IMR-90 (cell line): ENCODE data around the gene DTX1. TPM values are rescaled to one million over a fixed set of nuclear protein-coding genes. Genes with fewer than 3 reads are reported as not detected.

Source experiments
- ATAC-seq: fragments of 200-7000 bp; cut with Tn5 transposase; 2 replicates; pipeline ENCODE4 v1.9.1; 2020; ENCODE audit warnings: low read depth, mild to moderate bottlenecking, moderate library complexity
- BruUV-seq: library from RNA; stranded (reverse); fragments of 400-500 nt; replicated peaks from 2 replicates; lab custom pipeline; 2021; lab: Mats Ljungman, UMichigan
- CTCF ChIA-PET: fragments of 300-600 bp; formaldehyde crosslinking; extraction: SDS; loops from one replicate; lab custom pipeline; 2021; ENCODE audit warnings: antibody characterized with exemption; lab: Yijun Ruan, JAX
- POLR2A ChIA-PET: fragments of 300-600 bp; sonication (Branson Sonifier 250); formaldehyde crosslinking; loops from one replicate; lab custom pipeline; 2022; ENCODE audit warnings: antibody characterized with exemption; ENCODE audit not compliant: unreplicated experiment; lab: Charles Lee
- DNase-seq: peaks from one replicate; pipeline ENCODE4 v3.0.0; 2013
- H2AFZ ChIP-seq: replicated peaks from 2 replicates; pipeline ENCODE3; 2013; ENCODE audit warnings: low read length, mild to moderate bottlenecking; ENCODE audit not compliant: poor library complexity
- H2AK5ac ChIP-seq: 2 replicates; pipeline ENCODE4 v1.6.1; 2013; ENCODE audit warnings: low read depth, low read length, inconsistent platforms
- H2AK9ac ChIP-seq: replicated peaks from 2 replicates; pipeline ENCODE3; 2013; ENCODE audit warnings: mild to moderate bottlenecking, low read depth, low read length, moderate library complexity; ENCODE audit not compliant: poor library complexity
- H2BK120ac ChIP-seq: 2 replicates; pipeline ENCODE4 v1.6.1; 2013; ENCODE audit warnings: low read depth, low read length, inconsistent platforms
- H2BK15ac ChIP-seq: 3 replicates; pipeline ENCODE4 v1.6.1; 2013; ENCODE audit warnings: low read depth, low read length, inconsistent platforms
- H2BK20ac ChIP-seq: 2 replicates; pipeline ENCODE4 v1.6.1; 2013; ENCODE audit warnings: low read depth, mild to moderate bottlenecking, inconsistent platforms, low read length, moderate library complexity
- H2BK5ac ChIP-seq: 2 replicates; pipeline ENCODE4 v1.6.1; 2013; ENCODE audit warnings: mild to moderate bottlenecking, low read depth, low read length, inconsistent platforms; ENCODE audit not compliant: poor library complexity, severe bottlenecking
- H3K14ac ChIP-seq: replicated peaks from 2 replicates; pipeline ENCODE4 v1.6.1; 2013; ENCODE audit warnings: low read depth, low read length, inconsistent platforms
- H3K18ac ChIP-seq: 2 replicates; pipeline ENCODE4 v1.6.1; 2013; ENCODE audit warnings: low read depth, low read length, control low read depth
- H3K23ac ChIP-seq: 2 replicates; pipeline ENCODE4 v1.6.1; 2013; ENCODE audit warnings: low read depth, low read length, inconsistent platforms
- H3K27ac ChIP-seq: 2 replicates; pipeline ENCODE4 v1.5.1; 2013; ENCODE audit warnings: mild to moderate bottlenecking, control low read depth, low read length; ENCODE audit not compliant: insufficient read depth
- H3K27me3 ChIP-seq: 2 replicates; pipeline ENCODE4 v1.6.1; 2013; ENCODE audit warnings: low read length; ENCODE audit not compliant: control insufficient read depth, insufficient read depth
- H3K36me3 ChIP-seq: 2 replicates; pipeline ENCODE4 v1.6.1; 2013; ENCODE audit warnings: low read length, mixed read lengths; ENCODE audit not compliant: control insufficient read depth, insufficient read depth
- H3K4ac ChIP-seq: 2 replicates; pipeline ENCODE4 v1.6.1; 2013; ENCODE audit warnings: low read depth, low read length, inconsistent platforms
- H3K4me1 ChIP-seq: 2 replicates; pipeline ENCODE4 v1.6.1; 2013; ENCODE audit warnings: low read length, mixed read lengths; ENCODE audit not compliant: control insufficient read depth, insufficient read depth
- H3K4me2 ChIP-seq: 2 replicates; pipeline ENCODE4 v1.6.1; 2013; ENCODE audit warnings: low read depth, mild to moderate bottlenecking, control low read depth, low read length, moderate library complexity
- H3K4me3 ChIP-seq: 2 replicates; pipeline ENCODE4 v1.5.1; 2013; ENCODE audit warnings: low read depth, mild to moderate bottlenecking, control low read depth, low read length, moderate library complexity; ENCODE audit not compliant: insufficient read depth
- H3K56ac ChIP-seq: 2 replicates; pipeline ENCODE4 v1.6.1; 2013; ENCODE audit warnings: low read length, inconsistent platforms; ENCODE audit not compliant: insufficient read depth; ENCODE audit errors: extremely low read depth
- H3K79me1 ChIP-seq, 2 experiments: 2 replicates each; pipeline ENCODE4 v1.6.1; 2013; ENCODE audit warnings: low read length in 2 of 2, inconsistent platforms in 1 of 2, low read depth in 1 of 2
- H3K9ac ChIP-seq: 2 replicates; pipeline ENCODE4 v1.6.1; 2013; ENCODE audit warnings: low read depth, low read length, control low read depth
- H3K9me1 ChIP-seq: 2 replicates; pipeline ENCODE4 v1.6.1; 2013; ENCODE audit warnings: low read length, inconsistent platforms; ENCODE audit not compliant: insufficient read depth
- H3K9me3 ChIP-seq: 2 replicates; pipeline ENCODE4 v1.6.1; 2013; ENCODE audit warnings: low read length; ENCODE audit not compliant: control insufficient read depth, insufficient read depth
- H4K20me1 ChIP-seq: 2 replicates; pipeline ENCODE4 v1.6.1; 2013; ENCODE audit warnings: low read length, inconsistent platforms; ENCODE audit not compliant: insufficient read depth
- H4K5ac ChIP-seq: 2 replicates; pipeline ENCODE4 v1.6.1; 2013; ENCODE audit warnings: mild to moderate bottlenecking, low read depth, low read length, control low read depth
- H4K8ac ChIP-seq, 2 experiments: 2 replicates each; pipeline ENCODE4 v1.6.1; 2013; ENCODE audit warnings: low read depth in 2 of 2, low read length in 2 of 2, control low read depth in 1 of 2, inconsistent platforms in 1 of 2
- H4K91ac ChIP-seq: 2 replicates; pipeline ENCODE4 v1.6.1; 2013; ENCODE audit warnings: low read depth, low read length, inconsistent platforms; ENCODE audit not compliant: insufficient read depth
- MAZ ChIP-seq: IDR thresholded peaks from 2 replicates; pipeline ENCODE4 v1.6.1; 2012; ENCODE audit warnings: low read depth, mild to moderate bottlenecking, low read length, improper control_type of control experiment, moderate library complexity, borderline replicate concordance
- MXI1 ChIP-seq: IDR thresholded peaks from 2 replicates; pipeline ENCODE4 v1.6.1; 2012; ENCODE audit warnings: low read depth, mild to moderate bottlenecking, low read length, moderate library complexity, borderline replicate concordance
- RCOR1 ChIP-seq: IDR thresholded peaks from 2 replicates; pipeline ENCODE4 v1.6.1; 2012; ENCODE audit warnings: mild to moderate bottlenecking, low read length, improper control_type of control experiment; ENCODE audit not compliant: insufficient replicate concordance
- WGBS, 2 experiments: methylation state at CpG; one replicate each; pipeline versions ENCODE4 v1.1.5 to v1.1.7; 2013; ENCODE audit warnings: missing lambda C conversion rate in 2 of 2; ENCODE audit not compliant: insufficient read length in 1 of 2; ENCODE audit errors: extremely low coverage in 2 of 2; 5-methylcytosine and 5-hydroxymethylcytosine counted together
- dilution Hi-C: fragments of 300-500 bp; cut with HindIII; formaldehyde crosslinking; loops from one replicate; pipeline ENCODE4 v1.14.3; 2018; ENCODE audit warnings: low sequenced_read_pairs; ENCODE audit not compliant: unreplicated experiment
- in situ Hi-C: fragments of 300-500 bp; cut with MboI; formaldehyde crosslinking; loops from 3 replicates; pipeline ENCODE4 v1.14.3; 2019; ENCODE audit warnings: low sequenced_read_pairs, inconsistent platforms, mixed read lengths
- intact Hi-C: fragments of 100-400 bp; cut with micrococcal nuclease; formaldehyde crosslinking; loops from 2 replicates; pipeline ENCODE4 v1.10.0; 2022
- polyA plus RNA-seq, 3 experiments: library from polyadenylated mRNA; depleted of rRNA; stranded (reverse); fragments of >200 nt; gene quantifications; 2 replicates each; pipeline ENCODE4 v1.2.3, GENCODE V29; 2012; ENCODE audit warnings: low replicate concordance in 1 of 3
- total RNA-seq: library from RNA; depleted of rRNA; stranded (reverse); fragments of >200 nt; gene quantifications from 2 replicates; pipeline ENCODE4 v1.2.3, GENCODE V29; 2012

DTX1 gene
- total and polyA plus RNA-seq, 2 of the 4 experiments (the other 2 are of a cell fraction) = not detected

DNA sequence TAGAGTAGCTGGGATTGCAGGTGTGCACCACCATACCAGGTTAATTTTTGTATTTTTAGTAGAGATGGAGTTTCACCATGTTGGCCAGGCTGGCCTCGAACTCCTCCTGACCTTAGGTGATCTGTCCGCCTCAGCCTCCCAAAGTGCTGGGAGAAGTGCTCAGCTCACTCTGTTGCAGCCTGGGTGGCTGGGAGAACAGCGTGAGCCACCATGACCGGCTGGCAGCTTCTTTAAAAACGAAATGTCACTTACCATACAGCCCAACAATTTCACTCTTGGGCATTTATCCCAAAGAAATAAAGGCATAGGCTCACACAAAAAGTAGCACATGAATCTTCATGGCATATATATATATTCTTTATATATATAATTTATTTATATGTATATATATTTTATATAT is 88.3 kb downstream of the DTX1 start:
- Histone ChIP-seq H2BK15ac (no peak overlapping the region), H2AFZ (no peak overlapping the region), H2BK20ac (no peak overlapping the region), H2BK5ac (no peak overlapping the region), H3K4ac (no peak overlapping the region), H2AK9ac (no peak overlapping the region), H3K27ac (no peak overlapping the region), H2AK5ac (no peak overlapping the region), H3K18ac (no peak overlapping the region), H3K79me1 (no peaks in the 10 kb centered on the region), H3K9ac (no peak overlapping the region), H3K4me3 (no peak overlapping the region), H3K56ac (no peak overlapping the region), H3K9me1 (no peaks in the 10 kb centered on the region), H3K4me1 (peaks cover 2% of the 10 kb centered on the region; the same call in 1 of the 2 replicates), H3K27me3 (peaks cover 11% of the 10 kb centered on the region), H3K4me2 (no peak overlapping the region), H3K9me3 (no peaks in the 10 kb centered on the region), H4K91ac (no peak overlapping the region), H3K23ac (no peak overlapping the region), H4K5ac (no peak overlapping the region), H3K14ac (no peak overlapping the region), H2BK120ac (no peak overlapping the region), H4K20me1 (no peaks in the 10 kb centered on the region), H3K36me3 (no peaks in the 10 kb centered on the region), H4K8ac (no peak overlapping the region)
- ChIA-PET POLR2A (no interaction called here), CTCF (no interaction called here)
- WGBS, 2 experiments = 67% methylated on average over 1 of the region's 5 CpGs; no CpG with 5 or more reads in 1 of the 2 experiments
- in situ Hi-C loops = no loop called here
- intact Hi-C loops = no loop called here
- DNase-seq (no peak), ATAC-seq (no peak)
- BruUV-seq = no TSS peak
- TF ChIP-seq MXI1 (no peak), RCOR1 (no peak), MAZ (no peak)
- dilution Hi-C loops = no loop called here
